Neural progenitor cell (in vitro differentiated cells): Measurements from ENCODE around the gene DDI1.

Experiments used
- CTCF ChIP-seq: fragments of 200-600 bp; sonication (generic); IDR thresholded peaks from 2 replicates; pipeline ENCODE4 v1.5.1; 2017; ENCODE audit warnings: antibody characterized with exemption, mild to moderate bottlenecking
- EZH2 ChIP-seq: fragments of 200-600 bp; sonication (generic); IDR thresholded peaks from 2 replicates; pipeline ENCODE4 v1.6.1; 2017; ENCODE audit warnings: antibody characterized with exemption, mild to moderate bottlenecking, moderate library complexity

- TF ChIP-seq CTCF (no peak), EZH2 (no peak)
These were observed 9.9 kb downstream of the DDI1 start for GRCh38 chr11:104046331-104046730.
